Calu3 (cell line): ENCODE results near the gene TSPAN17. TPM values are rescaled to one million over a fixed set of nuclear protein-coding genes. Genes with fewer than 3 reads are reported as not detected.

Experiments
- BruUV-seq: library from RNA; stranded (reverse); fragments of 400-500 nt; replicated peaks from 2 replicates; lab custom pipeline; 2021; lab: Mats Ljungman, UMichigan
- CTCF ChIA-PET: fragments of 300-600 bp; sonication (Branson Sonifier 250); formaldehyde crosslinking; loops from one replicate; lab custom pipeline; 2022; ENCODE audit warnings: antibody characterized with exemption; lab: Charles Lee
- DNase-seq: peaks from one replicate; pipeline ENCODE4 v3.0.0; 2022
- H3K27ac Mint-ChIP-seq: one replicate; pipeline ENCODE4 v1.8.0; 2022; ENCODE audit warnings: mixed read lengths; ENCODE audit not compliant: unreplicated experiment
- H3K27me3 Mint-ChIP-seq: one replicate; pipeline ENCODE4 v1.8.0; 2022; ENCODE audit warnings: mixed read lengths; ENCODE audit not compliant: unreplicated experiment
- H3K36me3 Mint-ChIP-seq: one replicate; pipeline ENCODE4 v1.8.0; 2022; ENCODE audit warnings: mild to moderate bottlenecking, moderate library complexity, mixed read lengths; ENCODE audit not compliant: insufficient read depth, unreplicated experiment
- H3K4me1 Mint-ChIP-seq: one replicate; pipeline ENCODE4 v1.8.0; 2022; ENCODE audit warnings: mild to moderate bottlenecking, low read depth, mixed read lengths; ENCODE audit not compliant: unreplicated experiment
- H3K4me3 Mint-ChIP-seq: one replicate; pipeline ENCODE4 v1.8.0; 2022; ENCODE audit warnings: mild to moderate bottlenecking, low read depth, moderate library complexity, mixed read lengths; ENCODE audit not compliant: unreplicated experiment
- H3K9me3 Mint-ChIP-seq: one replicate; pipeline ENCODE4 v1.8.0; 2022; ENCODE audit warnings: low read depth, mixed read lengths; ENCODE audit not compliant: unreplicated experiment
- intact Hi-C: fragments of 100-400 bp; cut with micrococcal nuclease; formaldehyde crosslinking; loops from one replicate; pipeline ENCODE4 v1.10.0; 2022; ENCODE audit not compliant: unreplicated experiment
- total RNA-seq: library from RNA; stranded (reverse); gene quantifications from 2 replicates; pipeline ENCODE4 v1.2.3, GENCODE V29; 2022
- TF ChIP-seq, protein P1 (sequence below): fragments of 200-600 bp; IDR thresholded peaks from one replicate; pipeline ENCODE4 v1.8.0; 2022; ENCODE audit warnings: antibody characterized with exemption; ENCODE audit not compliant: unreplicated experiment

Gene TSPAN17
- total RNA-seq, 1 experiment from 2014 or later = 67.7 TPM

GRCh38 chr5:176633598-176633997 is 13.7 kb upstream of the TSPAN17 start:
- peaks cover 92% of the 10 kb centered on the region for H3K27me3 Mint-ChIP-seq
- BruUV-seq = no TSS peak
- H3K9me3 Mint-ChIP-seq = peaks cover 2% of the 10 kb centered on the region
- no peak for DNase-seq
- CTCF ChIA-PET = interaction anchor here (0.5 kb wide), 1 partner anchor 200 kb away, joined by 5 read pairs; no protein-coding TSS in a partner anchor
- no peak overlapping the region for H3K27ac Mint-ChIP-seq
- intact Hi-C loops = no loop called here
- H3K36me3 Mint-ChIP-seq = no peaks in the 10 kb centered on the region
- TF ChIP-seq, protein P1, sequence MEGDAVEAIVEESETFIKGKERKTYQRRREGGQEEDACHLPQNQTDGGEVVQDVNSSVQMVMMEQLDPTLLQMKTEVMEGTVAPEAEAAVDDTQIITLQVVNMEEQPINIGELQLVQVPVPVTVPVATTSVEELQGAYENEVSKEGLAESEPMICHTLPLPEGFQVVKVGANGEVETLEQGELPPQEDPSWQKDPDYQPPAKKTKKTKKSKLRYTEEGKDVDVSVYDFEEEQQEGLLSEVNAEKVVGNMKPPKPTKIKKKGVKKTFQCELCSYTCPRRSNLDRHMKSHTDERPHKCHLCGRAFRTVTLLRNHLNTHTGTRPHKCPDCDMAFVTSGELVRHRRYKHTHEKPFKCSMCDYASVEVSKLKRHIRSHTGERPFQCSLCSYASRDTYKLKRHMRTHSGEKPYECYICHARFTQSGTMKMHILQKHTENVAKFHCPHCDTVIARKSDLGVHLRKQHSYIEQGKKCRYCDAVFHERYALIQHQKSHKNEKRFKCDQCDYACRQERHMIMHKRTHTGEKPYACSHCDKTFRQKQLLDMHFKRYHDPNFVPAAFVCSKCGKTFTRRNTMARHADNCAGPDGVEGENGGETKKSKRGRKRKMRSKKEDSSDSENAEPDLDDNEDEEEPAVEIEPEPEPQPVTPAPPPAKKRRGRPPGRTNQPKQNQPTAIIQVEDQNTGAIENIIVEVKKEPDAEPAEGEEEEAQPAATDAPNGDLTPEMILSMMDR = no peak
- peaks cover 9% of the 10 kb centered on the region for H3K4me1 Mint-ChIP-seq
- no peak overlapping the region for H3K4me3 Mint-ChIP-seq

DNA sequence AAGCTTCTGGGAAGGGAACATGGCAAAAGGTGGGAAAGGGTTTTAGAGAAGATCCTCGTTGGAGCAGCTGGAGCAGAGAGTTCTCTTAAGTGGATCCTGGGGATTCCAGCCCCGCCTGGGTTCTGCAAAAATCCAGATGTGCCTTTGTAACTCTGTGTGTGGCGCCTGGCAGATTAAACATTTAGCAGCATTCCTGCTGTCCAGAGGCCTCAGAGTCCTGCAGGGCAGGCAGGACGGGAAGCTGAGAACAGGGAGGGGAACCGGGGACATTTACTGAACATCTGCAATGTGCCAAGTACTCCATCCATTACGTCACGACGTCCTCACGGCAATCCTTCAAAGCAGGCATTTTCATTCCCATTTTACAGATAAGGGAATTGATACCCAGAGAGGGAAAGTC is 10.9 kb upstream of the TSPAN17 start:
- no TSS peak for BruUV-seq
- TF ChIP-seq, protein P1 = no peak
- no peak overlapping the region for H3K27ac Mint-ChIP-seq
- H3K36me3 Mint-ChIP-seq = no peaks in the 10 kb centered on the region
- peaks cover 2% of the 10 kb centered on the region for H3K9me3 Mint-ChIP-seq
- CTCF ChIA-PET = no interaction called here
- no peaks in the 10 kb centered on the region for H3K4me1 Mint-ChIP-seq
- no peak overlapping the region for H3K4me3 Mint-ChIP-seq
- intact Hi-C loops = no loop called here
- H3K27me3 Mint-ChIP-seq = peaks cover 75% of the 10 kb centered on the region
- DNase-seq = no peak

GRCh38 chr5:176637556-176637955 is 9.7 kb upstream of the TSPAN17 start:
- peaks cover 2% of the 10 kb centered on the region for H3K9me3 Mint-ChIP-seq
- TF ChIP-seq, protein P1 = no peak
- no peak for DNase-seq
- CTCF ChIA-PET = no interaction called here
- H3K4me1 Mint-ChIP-seq = no peaks in the 10 kb centered on the region
- intact Hi-C loops = no loop called here
- peaks cover 64% of the 10 kb centered on the region for H3K27me3 Mint-ChIP-seq
- no peak overlapping the region for H3K27ac Mint-ChIP-seq
- no peak overlapping the region for H3K4me3 Mint-ChIP-seq
- no peaks in the 10 kb centered on the region for H3K36me3 Mint-ChIP-seq
- no TSS peak for BruUV-seq

GRCh38 chr5:176638437-176638836 is 8.8 kb upstream of the TSPAN17 start:
- peaks cover 2% of the 10 kb centered on the region for H3K9me3 Mint-ChIP-seq
- H3K36me3 Mint-ChIP-seq = no peaks in the 10 kb centered on the region
- peaks cover 56% of the 10 kb centered on the region for H3K27me3 Mint-ChIP-seq
- H3K4me1 Mint-ChIP-seq = no peaks in the 10 kb centered on the region
- H3K4me3 Mint-ChIP-seq = no peak overlapping the region
- no TSS peak for BruUV-seq
- TF ChIP-seq, protein P1 = no peak
- CTCF ChIA-PET = no interaction called here
- DNase-seq = no peak
- H3K27ac Mint-ChIP-seq = no peak overlapping the region
- intact Hi-C loops = no loop called here
